ENCODE measurements around the gene WDR83. TPM values are rescaled to one million over a fixed set of nuclear protein-coding genes. Genes with fewer than 3 reads are reported as not detected.
"Not testable (repeated sequence)": the region's sequence is repeated elsewhere in the genome, so short reads cannot be mapped to it uniquely, and the experiment has no call there.

WDR83 gene
- polyA plus RNA-seq, 2 donors: 8.9 to 14.4 TPM

- WGBS, 2 donors: 93 to 96% methylated on average over 19 to 22 of the region's 22 CpGs
- H3K4me3 ChIP-seq (ENCODE audit: low read depth in 1 of 2, low read length in 2 of 2): no peak overlapping the region
- H3K9me3 ChIP-seq (ENCODE audit: control insufficient read depth in 2 of 2, insufficient read depth in 1 of 2, low read depth in 1 of 2, low read length in 1 of 2): no peaks in the 10 kb centered on the region
- no peaks in the 10 kb centered on the region for H3K36me3 ChIP-seq (ENCODE audit: control insufficient read depth in 2 of 2, insufficient read depth in 2 of 2, low read length in 1 of 2)
- no peak overlapping the region for H3K27ac ChIP-seq (ENCODE audit: low read depth in 2 of 2, low read length in 1 of 2)
- peaks cover 0 to 7% of the 10 kb centered on the region in 2 donors for H3K4me1 ChIP-seq (ENCODE audit: control insufficient read depth in 2 of 2, insufficient read depth in 2 of 2, low read length in 1 of 2)
- H3K27me3 ChIP-seq (ENCODE audit: control insufficient read depth in 1 of 2, insufficient read depth in 2 of 2, low read length in 2 of 2): no peaks in the 10 kb centered on the region
Observed at GRCh38 chr19:12638611-12639182, 27.9 kb upstream of the WDR83 start.

GRCh38 chr19:12639901-12640613, 26.6 kb upstream of the WDR83 start:
- H3K9me3 ChIP-seq (ENCODE audit: control insufficient read depth in 2 of 2, insufficient read depth in 1 of 2, low read depth in 1 of 2, low read length in 1 of 2): no peaks in the 10 kb centered on the region
- no peaks in the 10 kb centered on the region for H3K36me3 ChIP-seq (ENCODE audit: control insufficient read depth in 2 of 2, insufficient read depth in 2 of 2, low read length in 1 of 2)
- no peak overlapping the region for H3K27ac ChIP-seq (ENCODE audit: low read depth in 2 of 2, low read length in 1 of 2)
- peaks cover 0 to 7% of the 10 kb centered on the region in 2 donors for H3K4me1 ChIP-seq (ENCODE audit: control insufficient read depth in 2 of 2, insufficient read depth in 2 of 2, low read length in 1 of 2)
- H3K4me3 ChIP-seq (ENCODE audit: low read depth in 1 of 2, low read length in 2 of 2): peak overlapping the region in 1 of 2 donors; percentile 28
- WGBS, 2 donors: 11% methylated on average over 39 of the region's 39 CpGs
- no peaks in the 10 kb centered on the region for H3K27me3 ChIP-seq (ENCODE audit: control insufficient read depth in 1 of 2, insufficient read depth in 2 of 2, low read length in 2 of 2)

- 68 to 74% methylated on average over 13 of the region's 13 CpGs for WGBS, 2 donors
- Histone ChIP-seq H3K4me1 (ENCODE audit: control insufficient read depth in 2 of 2, insufficient read depth in 2 of 2, low read length in 1 of 2) (peaks cover 0 to 7% of the 10 kb centered on the region in 2 donors), H3K36me3 (ENCODE audit: control insufficient read depth in 2 of 2, insufficient read depth in 2 of 2, low read length in 1 of 2) (no peaks in the 10 kb centered on the region)
Observed at GRCh38 chr19:12641456-12641855, 25.2 kb upstream of the WDR83 start.

GRCh38 chr19:12642506-12642905, 24.1 kb upstream of the WDR83 start:
- no peak overlapping the region for H3K27ac ChIP-seq (ENCODE audit: low read depth in 2 of 2, low read length in 1 of 2)
- no peaks in the 10 kb centered on the region for H3K36me3 ChIP-seq (ENCODE audit: control insufficient read depth in 2 of 2, insufficient read depth in 2 of 2, low read length in 1 of 2)
- H3K4me3 ChIP-seq (ENCODE audit: low read depth in 1 of 2, low read length in 2 of 2): no peak overlapping the region
- H3K27me3 ChIP-seq (ENCODE audit: control insufficient read depth in 1 of 2, insufficient read depth in 2 of 2, low read length in 2 of 2): no peaks in the 10 kb centered on the region
- no peaks in the 10 kb centered on the region for H3K9me3 ChIP-seq (ENCODE audit: control insufficient read depth in 2 of 2, insufficient read depth in 1 of 2, low read depth in 1 of 2, low read length in 1 of 2)
- H3K4me1 ChIP-seq (ENCODE audit: control insufficient read depth in 2 of 2, insufficient read depth in 2 of 2, low read length in 1 of 2): peaks cover 0 to 7% of the 10 kb centered on the region in 2 donors
- WGBS, 2 donors: 92 to 94% methylated on average over 26 of the region's 26 CpGs

More at GRCh38 chr19:12641456-12641855, 25.2 kb upstream of the WDR83 start:
- no peaks in the 10 kb centered on the region for H3K9me3 ChIP-seq (ENCODE audit: control insufficient read depth in 2 of 2, insufficient read depth in 1 of 2, low read depth in 1 of 2, low read length in 1 of 2)
- H3K27ac ChIP-seq (ENCODE audit: low read depth in 2 of 2, low read length in 1 of 2): no peak overlapping the region
- H3K27me3 ChIP-seq (ENCODE audit: control insufficient read depth in 1 of 2, insufficient read depth in 2 of 2, low read length in 2 of 2): no peaks in the 10 kb centered on the region
- no peak overlapping the region for H3K4me3 ChIP-seq (ENCODE audit: low read depth in 1 of 2, low read length in 2 of 2)

- H3K9me3 ChIP-seq (ENCODE audit: control insufficient read depth in 2 of 2, insufficient read depth in 1 of 2, low read depth in 1 of 2, low read length in 1 of 2); H3K27ac ChIP-seq (ENCODE audit: low read depth in 2 of 2, low read length in 1 of 2); H3K36me3 ChIP-seq (ENCODE audit: control insufficient read depth in 2 of 2, insufficient read depth in 2 of 2, low read length in 1 of 2); H3K27me3 ChIP-seq (ENCODE audit: control insufficient read depth in 1 of 2, insufficient read depth in 2 of 2, low read length in 2 of 2); H3K4me3 ChIP-seq (ENCODE audit: low read depth in 1 of 2, low read length in 2 of 2): not testable (repeated sequence)
- peaks cover 5 to 14% of the 10 kb centered on the region in 2 donors for H3K4me1 ChIP-seq (ENCODE audit: control insufficient read depth in 2 of 2, insufficient read depth in 2 of 2, low read length in 1 of 2)
- 94 to 99% methylated on average over 14 of the region's 14 CpGs for WGBS, 2 donors
Observed at GRCh38 chr19:12643716-12644115, 22.9 kb upstream of the WDR83 start.

- Histone ChIP-seq H3K27ac (ENCODE audit: low read depth in 2 of 2, low read length in 1 of 2) (no peak overlapping the region), H3K4me3 (ENCODE audit: low read depth in 1 of 2, low read length in 2 of 2) (no peak overlapping the region), H3K27me3 (ENCODE audit: control insufficient read depth in 1 of 2, insufficient read depth in 2 of 2, low read length in 2 of 2) (no peaks in the 10 kb centered on the region), H3K4me1 (ENCODE audit: control insufficient read depth in 2 of 2, insufficient read depth in 2 of 2, low read length in 1 of 2) (peaks cover 5 to 7% of the 10 kb centered on the region in 2 donors), H3K9me3 (ENCODE audit: control insufficient read depth in 2 of 2, insufficient read depth in 1 of 2, low read depth in 1 of 2, low read length in 1 of 2) (no peaks in the 10 kb centered on the region), H3K36me3 (ENCODE audit: control insufficient read depth in 2 of 2, insufficient read depth in 2 of 2, low read length in 1 of 2) (no peaks in the 10 kb centered on the region)
- 88 to 89% methylated on average over 10 of the region's 10 CpGs for WGBS, 2 donors
Observed at GRCh38 chr19:12646551-12646950, 20.1 kb upstream of the WDR83 start.

GRCh38 chr19:12647047-12647446, 19.6 kb upstream of the WDR83 start:
- H3K4me1 ChIP-seq (ENCODE audit: control insufficient read depth in 2 of 2, insufficient read depth in 2 of 2, low read length in 1 of 2): peaks cover 5 to 7% of the 10 kb centered on the region in 2 donors
- no peaks in the 10 kb centered on the region for H3K9me3 ChIP-seq (ENCODE audit: control insufficient read depth in 2 of 2, insufficient read depth in 1 of 2, low read depth in 1 of 2, low read length in 1 of 2)
- H3K4me3 ChIP-seq (ENCODE audit: low read depth in 1 of 2, low read length in 2 of 2): no peak overlapping the region
- peaks cover 0 to under 1% of the 10 kb centered on the region in 2 donors for H3K36me3 ChIP-seq (ENCODE audit: control insufficient read depth in 2 of 2, insufficient read depth in 2 of 2, low read length in 1 of 2)
- H3K27ac ChIP-seq (ENCODE audit: low read depth in 2 of 2, low read length in 1 of 2): no peak overlapping the region
- no peaks in the 10 kb centered on the region for H3K27me3 ChIP-seq (ENCODE audit: control insufficient read depth in 1 of 2, insufficient read depth in 2 of 2, low read length in 2 of 2)
- WGBS, 2 donors: 61 to 76% methylated on average over 8 of the region's 8 CpGs

- 19 to 26% methylated on average over 31 of the region's 31 CpGs for WGBS, 2 donors
- no peak overlapping the region for H3K27ac ChIP-seq (ENCODE audit: low read depth in 2 of 2, low read length in 1 of 2)
Observed at GRCh38 chr19:12647490-12648071, 19.0 kb upstream of the WDR83 start.

GRCh38 chr19:12648088-12648487, 18.5 kb upstream of the WDR83 start:
- H3K4me3 ChIP-seq (ENCODE audit: low read depth in 1 of 2, low read length in 2 of 2): peak overlapping the region; percentile 6 to 8
- H3K27me3 ChIP-seq (ENCODE audit: control insufficient read depth in 1 of 2, insufficient read depth in 2 of 2, low read length in 2 of 2): no peaks in the 10 kb centered on the region
- H3K36me3 ChIP-seq (ENCODE audit: control insufficient read depth in 2 of 2, insufficient read depth in 2 of 2, low read length in 1 of 2): peaks cover 0 to 3% of the 10 kb centered on the region in 2 donors
- no peak overlapping the region for H3K27ac ChIP-seq (ENCODE audit: low read depth in 2 of 2, low read length in 1 of 2)
- no peaks in the 10 kb centered on the region for H3K9me3 ChIP-seq (ENCODE audit: control insufficient read depth in 2 of 2, insufficient read depth in 1 of 2, low read depth in 1 of 2, low read length in 1 of 2)
- peaks cover 5 to 7% of the 10 kb centered on the region in 2 donors for H3K4me1 ChIP-seq (ENCODE audit: control insufficient read depth in 2 of 2, insufficient read depth in 2 of 2, low read length in 1 of 2)
- WGBS, 2 donors: 20 to 33% methylated on average over 27 to 29 of the region's 29 CpGs

More at GRCh38 chr19:12647490-12648071, 19.0 kb upstream of the WDR83 start:
- peaks cover 0 to 3% of the 10 kb centered on the region in 2 donors for H3K36me3 ChIP-seq (ENCODE audit: control insufficient read depth in 2 of 2, insufficient read depth in 2 of 2, low read length in 1 of 2)
- H3K4me3 ChIP-seq (ENCODE audit: low read depth in 1 of 2, low read length in 2 of 2): peak overlapping the region; percentile 8 to 33
- no peaks in the 10 kb centered on the region for H3K27me3 ChIP-seq (ENCODE audit: control insufficient read depth in 1 of 2, insufficient read depth in 2 of 2, low read length in 2 of 2)
- no peaks in the 10 kb centered on the region for H3K9me3 ChIP-seq (ENCODE audit: control insufficient read depth in 2 of 2, insufficient read depth in 1 of 2, low read depth in 1 of 2, low read length in 1 of 2)
- peaks cover 5 to 7% of the 10 kb centered on the region in 2 donors for H3K4me1 ChIP-seq (ENCODE audit: control insufficient read depth in 2 of 2, insufficient read depth in 2 of 2, low read length in 1 of 2)
